Measurements from ENCODE around the gene MYL2.
A peak's percentile ranks its signal among the peaks of the same experiment; 100 is the strongest.

MYL2 gene

GRCh38 chr12:110906985-110907384 is 13.4 kb downstream of the MYL2 start:
- no peak for TF ChIP-seq JUND (IDR thresholded peaks at IDR 0.05; ENCODE audit: low read depth)
- no peak for DNase-seq (ENCODE audit: low read depth in 1 of 2, low spot score in 1 of 2)
- in situ Hi-C loops (cut with HindIII; ENCODE audit: low pct_unique_long_range_greater_than_20kb, low sequenced_read_pairs), result no loop called here

GRCh38 chr12:110906516-110906915 is 13.9 kb downstream of the MYL2 start:
- in situ Hi-C loops (cut with HindIII; ENCODE audit: low pct_unique_long_range_greater_than_20kb, low sequenced_read_pairs), result no loop called here
- no peak for TF ChIP-seq JUND (IDR thresholded peaks at IDR 0.05; ENCODE audit: low read depth)
- DNase-seq (ENCODE audit: low read depth in 1 of 2, low spot score in 1 of 2), result no peak

GRCh38 chr12:110906083-110906482 is 14.3 kb downstream of the MYL2 start:
- in situ Hi-C loops (cut with HindIII; ENCODE audit: low pct_unique_long_range_greater_than_20kb, low sequenced_read_pairs), result no loop called here
- peak in 1 of 2 experiments; percentile 23 for DNase-seq (ENCODE audit: low read depth in 1 of 2, low spot score in 1 of 2)
- no peak for TF ChIP-seq JUND (IDR thresholded peaks at IDR 0.05; ENCODE audit: low read depth)

- TF ChIP-seq JUND (IDR thresholded peaks at IDR 0.05; ENCODE audit: low read depth), result no peak
- in situ Hi-C loops (cut with HindIII; ENCODE audit: low pct_unique_long_range_greater_than_20kb, low sequenced_read_pairs), result no loop called here
- DNase-seq (ENCODE audit: low read depth in 1 of 2, low spot score in 1 of 2), result no peak
Measured at GRCh38 chr12:110903511-110903910, 16.9 kb downstream of the MYL2 start.

GRCh38 chr12:110901401-110901800 is 19.0 kb downstream of the MYL2 start:
- no peak for DNase-seq (ENCODE audit: low read depth in 1 of 2, low spot score in 1 of 2)
- TF ChIP-seq JUND (IDR thresholded peaks at IDR 0.05; ENCODE audit: low read depth), result no peak
- in situ Hi-C loops (cut with HindIII; ENCODE audit: low pct_unique_long_range_greater_than_20kb, low sequenced_read_pairs), result no loop called here

- no peak for DNase-seq (ENCODE audit: low read depth in 1 of 2, low spot score in 1 of 2)
- TF ChIP-seq JUND (IDR thresholded peaks at IDR 0.05; ENCODE audit: low read depth), result no peak
- in situ Hi-C loops (cut with HindIII; ENCODE audit: low pct_unique_long_range_greater_than_20kb, low sequenced_read_pairs), result no loop called here
Measured at GRCh38 chr12:110896559-110896958, 23.8 kb downstream of the MYL2 start.

GRCh38 chr12:110893956-110894355 is 26.4 kb downstream of the MYL2 start:
- no peak for TF ChIP-seq JUND (IDR thresholded peaks at IDR 0.05; ENCODE audit: low read depth)
- in situ Hi-C loops (cut with HindIII; ENCODE audit: low pct_unique_long_range_greater_than_20kb, low sequenced_read_pairs), result no loop called here

GRCh38 chr12:110889361-110889760 is 31.0 kb downstream of the MYL2 start:
- DNase-seq (ENCODE audit: low read depth in 1 of 2, low spot score in 1 of 2), result no peak
- TF ChIP-seq JUND (IDR thresholded peaks at IDR 0.05; ENCODE audit: low read depth), result no peak
- in situ Hi-C loops (cut with HindIII; ENCODE audit: low pct_unique_long_range_greater_than_20kb, low sequenced_read_pairs), result no loop called here

More at GRCh38 chr12:110893956-110894355, 26.4 kb downstream of the MYL2 start:
- DNase-seq (ENCODE audit: low read depth in 1 of 2, low spot score in 1 of 2), result no peak

GRCh38 chr12:110888256-110888991 is 32.0 kb downstream of the MYL2 start:
- in situ Hi-C loops (cut with HindIII; ENCODE audit: low pct_unique_long_range_greater_than_20kb, low sequenced_read_pairs), result no loop called here
- TF ChIP-seq JUND (IDR thresholded peaks at IDR 0.05; ENCODE audit: low read depth), result no peak
- DNase-seq (ENCODE audit: low read depth in 1 of 2, low spot score in 1 of 2), result no peak

GRCh38 chr12:110885152-110885840 is 35.1 kb downstream of the MYL2 start:
- TF ChIP-seq JUND (IDR thresholded peaks at IDR 0.05; ENCODE audit: low read depth), result no peak
- in situ Hi-C loops (cut with HindIII; ENCODE audit: low pct_unique_long_range_greater_than_20kb, low sequenced_read_pairs), result no loop called here
- no peak for DNase-seq (ENCODE audit: low read depth in 1 of 2, low spot score in 1 of 2)

GRCh38 chr12:110883251-110883650 is 37.1 kb downstream of the MYL2 start:
- in situ Hi-C loops (cut with HindIII; ENCODE audit: low pct_unique_long_range_greater_than_20kb, low sequenced_read_pairs), result no loop called here
- TF ChIP-seq JUND (IDR thresholded peaks at IDR 0.05; ENCODE audit: low read depth), result no peak
- DNase-seq (ENCODE audit: low read depth in 1 of 2, low spot score in 1 of 2), result no peak

GRCh38 chr12:110880651-110881050 is 39.7 kb downstream of the MYL2 start:
- in situ Hi-C loops (cut with HindIII; ENCODE audit: low pct_unique_long_range_greater_than_20kb, low sequenced_read_pairs), result no loop called here
- DNase-seq (ENCODE audit: low read depth in 1 of 2, low spot score in 1 of 2), result no peak
- TF ChIP-seq JUND (IDR thresholded peaks at IDR 0.05; ENCODE audit: low read depth), result no peak

- no peak for TF ChIP-seq JUND (IDR thresholded peaks at IDR 0.05; ENCODE audit: low read depth)
- DNase-seq (ENCODE audit: low read depth in 1 of 2, low spot score in 1 of 2), result no peak
- in situ Hi-C loops (cut with HindIII; ENCODE audit: low pct_unique_long_range_greater_than_20kb, low sequenced_read_pairs), result no loop called here
Measured at GRCh38 chr12:110874781-110875180, 45.6 kb downstream of the MYL2 start.
